ENCODE results near the gene SCN4B.
A peak's percentile ranks its signal among the peaks of the same experiment; 100 is the strongest.

The SCN4B gene

GRCh38 chr11:118153976-118154375 lies 1.4 kb upstream of the SCN4B start:
- Histone ChIP-seq H2AFZ (ENCODE audit: low read depth, low read length) (no peak overlapping the region), H3K4me2 (ENCODE audit: insufficient read depth, low read length) (no peak overlapping the region), H3K9me3 (ENCODE audit: insufficient read depth, low read length, severe bottlenecking) (no peaks in the 10 kb centered on the region), H3K27me3 (ENCODE audit: insufficient read depth, low read length, poor library complexity) (peaks cover 98% of the 10 kb centered on the region), H4K20me1 (ENCODE audit: insufficient read depth, low read length) (peaks cover 12% of the 10 kb centered on the region; the same call in 1 of the 2 replicates), H3K36me3 (ENCODE audit: insufficient read depth, low read length) (no peaks in the 10 kb centered on the region), H3K27ac (ENCODE audit: low read length) (no peak overlapping the region), H3K4me1 (ENCODE audit: insufficient read depth, low read length) (peaks cover 10% of the 10 kb centered on the region), H3K4me3 (ENCODE audit: low read depth in 1 of 2, low read length in 2 of 2) (no peak overlapping the region), H3K9ac (ENCODE audit: low read depth, low read length) (no peak overlapping the region), H3K79me2 (ENCODE audit: insufficient read depth, low read length) (no peaks in the 10 kb centered on the region)
- TF ChIP-seq CTCF (IDR thresholded peaks at IDR 0.05; ENCODE audit: borderline replicate concordance, extremely low read depth, low read length, poor library complexity, severe bottlenecking) = no peak
- ATAC-seq (ENCODE audit: insufficient read depth, low read depth) (no peak), DNase-seq (no peak)

GRCh38 chr11:118153516-118153915 lies 893 bp upstream of the SCN4B start:
- ATAC-seq (ENCODE audit: insufficient read depth, low read depth) = no peak
- H2AFZ ChIP-seq (ENCODE audit: low read depth, low read length) = no peak overlapping the region
- H3K9ac ChIP-seq (ENCODE audit: low read depth, low read length) = no peak overlapping the region
- TF ChIP-seq CTCF (IDR thresholded peaks at IDR 0.05; ENCODE audit: borderline replicate concordance, extremely low read depth, low read length, poor library complexity, severe bottlenecking) (no peak), EZH2 (IDR thresholded peaks at IDR 0.05; ENCODE audit: borderline replicate concordance, low read depth, low read length, severe bottlenecking) (no peak)
- peak overlapping the region; percentile 74; the same call in 1 of the 2 replicates for H3K4me2 ChIP-seq (ENCODE audit: insufficient read depth, low read length)
- no peaks in the 10 kb centered on the region for H3K9me3 ChIP-seq (ENCODE audit: insufficient read depth, low read length, severe bottlenecking)
- peaks cover 10% of the 10 kb centered on the region for H3K4me1 ChIP-seq (ENCODE audit: insufficient read depth, low read length)
- DNase-seq = no peak
- H3K27me3 ChIP-seq (ENCODE audit: insufficient read depth, low read length, poor library complexity) = peaks cover 95% of the 10 kb centered on the region
- no peaks in the 10 kb centered on the region for H3K36me3 ChIP-seq (ENCODE audit: insufficient read depth, low read length)
- H3K79me2 ChIP-seq (ENCODE audit: insufficient read depth, low read length) = no peaks in the 10 kb centered on the region
- peaks cover 12% of the 10 kb centered on the region; the same call in 1 of the 2 replicates for H4K20me1 ChIP-seq (ENCODE audit: insufficient read depth, low read length)
- H3K4me3 ChIP-seq (ENCODE audit: low read depth in 1 of 2, low read length in 2 of 2) = no peak overlapping the region
- H3K27ac ChIP-seq (ENCODE audit: low read length) = no peak overlapping the region

- Histone ChIP-seq H3K4me1 (ENCODE audit: insufficient read depth, low read length) (peaks cover 10% of the 10 kb centered on the region), H3K4me3 (ENCODE audit: low read depth in 1 of 2, low read length in 2 of 2) (peak overlapping the region in 1 of 2 experiments; percentile 46; a peak in 1 of 4 replicates), H3K36me3 (ENCODE audit: insufficient read depth, low read length) (no peaks in the 10 kb centered on the region), H2AFZ (ENCODE audit: low read depth, low read length) (no peak overlapping the region), H3K9me3 (ENCODE audit: insufficient read depth, low read length, severe bottlenecking) (no peaks in the 10 kb centered on the region), H3K27me3 (ENCODE audit: insufficient read depth, low read length, poor library complexity) (peaks cover 85% of the 10 kb centered on the region), H4K20me1 (ENCODE audit: insufficient read depth, low read length) (peaks cover 12% of the 10 kb centered on the region; the same call in 1 of the 2 replicates), H3K9ac (ENCODE audit: low read depth, low read length) (no peak overlapping the region), H3K4me2 (ENCODE audit: insufficient read depth, low read length) (peak overlapping the region; percentile 74), H3K79me2 (ENCODE audit: insufficient read depth, low read length) (no peaks in the 10 kb centered on the region), H3K27ac (ENCODE audit: low read length) (no peak overlapping the region)
- ATAC-seq (ENCODE audit: insufficient read depth, low read depth) (no peak), DNase-seq (no peak)
- TF ChIP-seq EZH2 (IDR thresholded peaks at IDR 0.05; ENCODE audit: borderline replicate concordance, low read depth, low read length, severe bottlenecking) (no peak), CTCF (IDR thresholded peaks at IDR 0.05; ENCODE audit: borderline replicate concordance, extremely low read depth, low read length, poor library complexity, severe bottlenecking) (no peak)
Measured at GRCh38 chr11:118152020-118152551, 537 bp downstream of the SCN4B start.

Data from DND-41 (cell line).